ENCODE data around the gene CCDC183. TPM values are rescaled to one million over a fixed set of nuclear protein-coding genes. Genes with fewer than 3 reads are reported as not detected.
"Not testable (repeated sequence)": the region's sequence is repeated elsewhere in the genome, so short reads cannot be mapped to it uniquely, and the experiment has no call there.

The CCDC183 gene
- polyA plus RNA-seq, 1 donor: 1.9 TPM

DNA sequence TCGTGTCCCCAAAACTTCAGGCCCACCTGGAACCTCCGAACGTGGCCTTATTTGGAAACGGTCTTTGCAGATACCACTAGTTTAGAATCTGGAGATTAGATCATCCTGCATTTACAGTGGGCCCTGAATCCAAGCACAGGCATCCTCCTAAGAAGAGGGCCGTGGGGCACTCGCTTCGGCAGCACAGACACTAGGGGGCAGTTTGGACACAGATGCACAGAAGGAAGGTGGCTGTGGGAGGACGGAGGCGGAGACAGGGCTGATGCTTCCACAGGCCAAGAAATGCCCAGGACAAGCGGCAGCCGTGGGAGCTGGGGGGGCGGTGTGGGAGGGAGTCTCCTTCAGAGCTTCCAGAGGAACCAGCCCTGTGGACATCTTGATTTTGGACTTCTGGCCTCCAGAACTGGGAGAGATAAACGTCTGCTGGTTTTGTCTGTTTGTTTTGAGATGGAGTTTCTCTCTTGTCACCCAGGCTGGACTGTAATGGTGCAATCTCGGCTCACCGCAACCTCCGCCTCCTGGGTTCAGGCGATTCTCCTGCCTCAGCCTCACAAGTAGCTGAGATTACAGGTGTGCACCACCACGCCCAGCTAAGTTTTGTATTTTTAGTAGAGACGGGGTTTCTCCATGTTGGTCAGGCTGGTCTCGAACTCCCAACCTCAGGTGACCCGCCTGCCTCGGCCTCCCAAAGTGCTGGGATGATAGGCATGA is 35.1 kb upstream of the CCDC183 start:
- DNase-seq (ENCODE audit: low read depth): not testable (repeated sequence)

DNA sequence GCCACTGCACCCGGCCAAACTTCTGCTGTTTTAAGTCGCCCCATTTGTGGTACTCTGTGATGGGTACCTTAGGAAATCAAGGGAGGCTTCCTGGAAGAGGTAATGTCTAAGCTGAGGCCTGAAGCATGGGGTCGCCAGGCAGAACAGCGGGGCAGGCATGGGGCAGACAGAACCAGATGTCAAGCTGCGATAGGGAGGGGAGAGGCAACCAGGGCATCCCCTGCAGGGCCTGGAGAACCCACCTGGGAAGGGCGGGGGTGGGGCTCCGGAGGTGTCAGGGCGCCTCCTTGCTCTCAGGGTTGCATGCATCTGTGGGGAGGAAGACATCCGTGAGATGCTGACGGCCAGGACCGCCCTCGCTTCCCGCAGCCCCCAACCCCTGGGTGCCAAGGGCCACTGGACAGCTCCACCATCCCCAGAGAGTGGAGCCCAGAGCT is 34.6 kb upstream of the CCDC183 start:
- DNase-seq (ENCODE audit: low read depth): no peak

DNA sequence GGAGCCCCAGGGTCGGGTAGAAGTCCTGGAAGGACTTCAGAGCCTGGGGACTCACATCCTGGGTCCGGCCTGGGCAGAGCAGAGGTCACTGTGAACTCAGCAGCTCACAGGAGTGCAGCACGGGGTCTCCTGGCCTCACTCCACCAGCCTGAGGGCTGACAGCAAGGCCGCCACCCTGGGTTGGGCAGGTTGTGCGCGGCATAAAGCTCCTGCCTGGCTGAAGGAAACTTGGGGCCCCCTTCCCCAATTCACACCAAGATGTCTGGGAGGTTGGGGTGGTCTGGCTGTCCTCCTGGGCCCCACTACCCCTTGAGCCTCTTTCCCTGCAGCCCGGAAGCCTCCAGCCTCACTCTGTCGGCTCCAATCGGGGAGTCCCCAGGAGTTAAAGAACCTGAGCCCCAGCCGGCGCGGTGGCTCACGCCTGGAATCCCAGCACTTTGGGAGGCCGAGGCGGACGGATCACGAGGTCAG is 33.9 kb upstream of the CCDC183 start:
- DNase-seq (ENCODE audit: low read depth): no peak

DNA sequence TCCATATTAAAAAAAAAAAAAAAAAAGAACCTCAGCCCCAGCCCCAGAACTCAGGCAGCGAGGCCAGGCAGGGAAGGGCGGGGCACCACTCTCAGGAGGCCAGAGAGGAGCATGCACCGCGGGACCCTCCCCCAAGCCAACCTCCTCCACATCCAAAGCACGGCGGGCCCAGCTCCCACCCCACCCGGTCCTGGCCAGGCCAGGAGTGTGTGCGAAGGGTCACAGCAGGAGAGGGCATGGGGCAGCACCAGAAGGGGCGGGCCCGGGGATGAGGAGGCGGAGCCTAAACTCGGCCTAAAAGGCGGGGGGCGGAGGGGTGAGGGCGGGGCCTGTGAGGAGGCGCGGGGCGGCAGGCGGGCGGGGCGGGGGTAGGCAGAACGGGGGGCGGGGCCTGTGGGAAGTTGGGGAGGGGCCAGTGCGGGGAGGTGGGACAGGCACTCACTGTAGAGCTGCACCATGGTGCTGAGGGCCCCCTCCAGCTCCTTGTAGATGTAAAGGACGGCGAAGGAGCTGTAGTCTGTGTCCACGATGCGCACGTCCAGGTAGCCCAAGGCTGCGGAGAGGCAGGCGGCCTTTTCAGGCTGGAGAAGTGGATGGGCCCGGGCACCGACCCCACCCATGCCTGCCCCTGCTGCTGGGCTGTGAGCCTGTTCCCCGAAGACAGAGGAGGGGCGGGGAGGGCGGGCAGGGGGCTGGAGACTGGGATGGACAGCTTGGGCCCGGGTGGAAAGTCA is 33.1 kb upstream of the CCDC183 start:
- DNase-seq (ENCODE audit: low read depth): no peak

DNA sequence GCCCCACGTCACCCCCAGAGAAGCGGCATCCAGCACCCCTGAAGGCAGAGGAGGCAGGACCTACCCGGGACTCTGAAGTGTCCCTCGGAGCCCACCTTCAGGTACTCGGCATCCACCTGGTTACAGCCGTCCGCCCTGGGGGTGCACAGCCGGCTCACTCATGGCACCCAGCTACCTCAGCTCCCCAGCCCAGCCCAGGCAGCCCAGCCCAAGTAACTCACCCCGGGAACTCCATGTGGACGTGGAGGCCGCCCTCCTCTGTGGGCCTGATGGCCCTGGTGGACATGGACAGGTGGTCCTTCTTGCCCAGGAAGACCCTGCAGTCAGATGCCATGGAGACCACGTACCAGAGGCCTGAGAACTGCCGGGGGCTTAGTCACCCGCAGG is 32.5 kb upstream of the CCDC183 start:
- no peak for DNase-seq (ENCODE audit: low read depth)

DNA sequence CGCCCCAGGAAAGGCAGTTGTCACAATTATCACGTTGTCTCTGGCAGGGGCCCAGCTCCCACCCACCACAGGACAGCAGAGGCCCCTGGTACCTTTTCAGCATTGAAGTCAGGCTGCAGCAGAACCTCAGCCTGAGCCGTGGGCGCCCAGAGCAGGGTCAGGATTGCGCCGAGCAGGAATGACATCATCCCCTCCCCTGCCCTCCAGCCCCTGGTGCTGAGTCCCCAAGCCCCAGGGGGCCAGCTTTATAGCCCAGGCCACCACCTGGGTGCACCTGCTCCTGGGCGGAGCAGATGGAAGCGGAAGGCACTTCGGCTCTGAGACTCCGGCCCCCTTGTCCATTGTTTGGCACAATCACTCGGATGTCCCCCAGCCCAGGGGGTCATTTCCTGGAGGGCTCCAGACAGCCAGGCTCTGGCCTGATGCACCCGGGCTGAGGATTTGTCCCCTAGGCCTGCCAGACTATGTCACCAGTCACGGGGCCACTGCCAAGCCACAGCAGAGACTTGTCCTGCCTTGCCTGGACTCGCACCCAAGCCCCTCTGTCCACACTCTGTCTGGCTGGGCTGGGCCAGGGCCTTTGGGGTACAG is 31.7 kb upstream of the CCDC183 start, which contains the start of gene LCN15:
TSS of gene LCN15 (minus strand) at position 218 of the 591 bp plus-strand sequence. CDS start at position 188, 30 bp downstream.
- no peak for DNase-seq (ENCODE audit: low read depth)

DNA sequence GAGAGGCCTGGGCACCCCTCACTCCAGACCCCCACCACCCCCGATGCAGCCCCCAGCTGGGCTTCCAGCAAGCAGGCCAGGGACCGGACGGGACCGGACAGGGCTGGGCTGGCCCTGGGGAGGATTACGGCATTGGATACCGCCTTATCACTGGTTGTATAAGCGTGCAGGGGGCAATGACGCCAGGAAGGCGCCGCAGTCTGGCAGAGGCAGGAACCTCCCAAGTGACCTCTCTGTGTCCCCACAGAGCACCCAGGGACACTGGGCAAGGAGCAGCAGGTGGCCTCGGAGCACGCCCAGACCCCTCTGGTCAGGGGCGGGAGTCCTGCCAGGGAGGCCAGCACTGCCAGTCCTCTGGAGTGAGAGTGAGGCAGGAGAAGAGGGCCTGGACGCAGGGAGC is 31.1 kb upstream of the CCDC183 start:
- no peak for DNase-seq (ENCODE audit: low read depth)

DNA sequence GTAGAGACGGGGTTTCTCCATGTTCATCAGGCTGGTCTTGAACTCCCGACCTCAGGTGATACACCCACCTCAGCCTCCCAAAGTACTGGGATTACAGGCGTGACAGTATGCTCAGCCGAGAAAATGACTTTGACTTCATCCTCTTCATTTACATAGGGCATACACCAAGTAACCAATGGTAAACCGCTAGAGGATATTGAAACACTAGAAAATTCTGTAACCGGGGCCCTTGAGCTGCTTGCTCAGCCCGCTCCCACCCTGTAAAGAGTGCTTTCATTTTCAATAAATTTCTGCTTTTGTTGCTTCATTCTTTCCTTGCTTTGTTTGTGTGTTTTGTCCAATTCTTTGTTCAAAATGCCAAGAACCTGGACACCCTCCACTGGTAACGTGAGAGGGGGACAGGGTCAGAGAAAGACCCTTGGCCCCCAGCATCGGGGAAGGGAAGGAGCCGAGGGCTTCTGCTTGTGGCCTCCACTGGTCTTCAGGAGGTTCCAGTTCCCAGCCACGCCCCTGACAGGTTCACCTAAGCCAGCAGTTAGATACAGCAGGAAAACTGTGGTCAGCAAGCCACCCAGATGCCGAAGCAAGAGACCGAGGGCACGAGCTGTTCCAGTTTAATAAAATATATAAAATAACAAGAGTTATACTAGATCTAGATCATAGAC is 30.3 kb upstream of the CCDC183 start:
- DNase-seq (ENCODE audit: low read depth): not testable (repeated sequence)

DNA sequence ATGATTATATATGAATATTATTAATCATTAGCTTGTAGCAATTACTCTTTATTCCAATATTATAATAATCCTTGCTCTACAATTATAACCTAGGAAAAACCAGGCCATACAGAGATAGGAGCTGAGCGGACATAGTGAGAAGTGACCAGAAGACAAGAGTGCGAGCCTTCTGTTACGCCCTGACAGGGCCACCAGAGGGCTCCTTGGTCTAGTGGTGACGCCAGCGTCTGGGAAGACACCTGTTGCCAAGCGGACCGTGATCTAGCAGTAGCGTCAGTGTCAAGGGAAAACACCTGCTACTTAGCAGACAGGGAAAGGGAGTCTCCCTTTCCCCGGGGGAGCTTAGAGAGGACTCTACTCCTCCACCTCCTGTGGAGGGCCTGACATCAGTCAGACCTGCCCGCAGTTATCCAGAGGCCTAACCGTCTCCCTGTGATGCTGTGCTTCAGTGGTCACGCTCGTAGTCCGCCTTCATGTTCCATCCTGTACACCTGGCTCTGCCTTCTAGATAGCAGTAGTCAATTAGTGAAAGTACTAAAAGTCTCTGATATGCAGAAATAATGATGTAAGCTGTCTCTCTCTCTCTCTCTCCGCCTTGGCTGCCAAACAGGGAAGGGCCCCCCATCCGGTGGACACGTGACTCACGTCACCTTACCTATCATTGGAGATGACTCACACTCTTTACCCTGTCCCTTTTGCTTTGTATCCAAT is 29.6 kb upstream of the CCDC183 start:
- peak; percentile 24 for DNase-seq (ENCODE audit: low read depth)

DNA sequence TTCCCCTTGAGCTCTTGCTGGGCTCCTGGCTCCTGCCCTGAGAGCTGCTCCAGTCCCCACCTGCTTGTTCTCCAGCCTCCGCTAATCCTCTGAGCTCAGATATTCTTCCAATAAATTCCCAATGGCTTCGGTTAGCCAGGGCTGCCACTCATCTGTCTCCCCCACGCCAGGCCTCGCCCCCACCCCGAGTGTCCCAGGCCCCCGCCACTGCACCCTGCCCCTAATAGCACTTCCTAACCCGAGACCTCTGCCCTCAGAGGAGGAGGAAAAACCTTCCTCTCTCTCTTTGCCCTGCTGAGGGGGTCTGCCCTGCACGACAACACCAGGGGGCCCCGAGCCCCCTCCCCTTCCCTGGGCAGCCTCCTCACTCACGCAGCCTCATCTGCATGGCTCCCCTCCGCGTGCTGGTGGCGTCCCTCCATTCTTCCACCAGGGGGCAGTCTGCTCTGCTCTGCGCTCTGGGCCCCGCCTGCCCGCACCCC is 26.4 kb upstream of the CCDC183 start:
- DNase-seq (ENCODE audit: low read depth): no peak

DNA sequence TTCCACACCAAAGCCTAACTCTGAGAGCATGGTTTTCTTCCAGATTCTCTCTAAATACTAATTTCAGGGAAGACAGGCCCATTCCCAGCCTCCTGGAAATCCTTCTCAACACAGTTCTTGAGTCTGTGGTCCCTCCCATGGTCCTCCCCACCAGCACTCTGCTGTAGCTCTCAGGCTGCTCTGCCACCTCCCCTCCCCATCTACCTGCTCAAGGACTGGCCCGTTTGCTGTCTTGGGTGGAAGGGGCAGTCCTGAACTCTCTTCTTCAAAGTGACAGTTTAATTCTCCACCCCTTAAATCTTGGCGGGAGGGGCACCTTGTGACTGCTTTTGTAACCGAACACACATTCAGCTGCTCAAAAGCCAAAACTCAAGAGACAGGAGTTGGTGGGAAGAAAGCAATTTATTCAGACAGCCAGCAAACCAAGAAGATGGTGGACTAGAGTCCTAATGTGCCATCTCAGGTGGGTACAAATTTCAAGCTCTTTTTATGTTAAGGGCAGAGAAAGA is 24.2 kb upstream of the CCDC183 start:
- no peak for DNase-seq (ENCODE audit: low read depth)

DNA sequence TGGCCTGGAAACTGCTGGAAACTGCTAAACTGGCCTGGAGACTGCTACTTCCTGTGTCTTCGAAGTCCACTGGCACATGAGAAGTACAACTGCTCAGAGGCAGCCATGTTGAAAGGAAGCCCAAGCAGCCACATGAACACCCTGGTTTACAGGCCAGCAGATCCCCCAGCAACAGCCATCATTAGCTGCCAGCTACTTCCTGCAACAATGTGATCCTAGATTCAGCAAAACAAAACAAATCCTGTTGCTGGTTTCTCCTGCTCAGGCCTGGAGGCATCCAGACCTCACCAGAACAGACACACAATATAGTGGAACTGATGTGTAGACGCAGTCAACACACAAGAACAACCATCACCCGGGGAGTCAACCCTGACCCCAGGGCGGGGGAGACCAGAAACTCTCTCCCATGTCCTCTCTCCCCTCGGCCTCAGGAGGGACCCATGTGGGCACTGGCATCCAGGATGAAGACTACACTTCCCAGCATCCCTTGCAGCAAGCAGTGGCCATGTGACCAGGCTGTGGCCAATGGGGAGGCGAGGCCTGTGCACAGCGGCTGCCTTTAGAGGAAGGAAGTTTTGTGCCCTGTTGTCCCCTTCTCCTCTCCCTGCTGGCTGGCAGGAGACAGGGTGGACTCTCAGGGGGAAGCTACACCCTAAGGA is 22.6 kb upstream of the CCDC183 start:
- DNase-seq (ENCODE audit: low read depth): no peak

DNA sequence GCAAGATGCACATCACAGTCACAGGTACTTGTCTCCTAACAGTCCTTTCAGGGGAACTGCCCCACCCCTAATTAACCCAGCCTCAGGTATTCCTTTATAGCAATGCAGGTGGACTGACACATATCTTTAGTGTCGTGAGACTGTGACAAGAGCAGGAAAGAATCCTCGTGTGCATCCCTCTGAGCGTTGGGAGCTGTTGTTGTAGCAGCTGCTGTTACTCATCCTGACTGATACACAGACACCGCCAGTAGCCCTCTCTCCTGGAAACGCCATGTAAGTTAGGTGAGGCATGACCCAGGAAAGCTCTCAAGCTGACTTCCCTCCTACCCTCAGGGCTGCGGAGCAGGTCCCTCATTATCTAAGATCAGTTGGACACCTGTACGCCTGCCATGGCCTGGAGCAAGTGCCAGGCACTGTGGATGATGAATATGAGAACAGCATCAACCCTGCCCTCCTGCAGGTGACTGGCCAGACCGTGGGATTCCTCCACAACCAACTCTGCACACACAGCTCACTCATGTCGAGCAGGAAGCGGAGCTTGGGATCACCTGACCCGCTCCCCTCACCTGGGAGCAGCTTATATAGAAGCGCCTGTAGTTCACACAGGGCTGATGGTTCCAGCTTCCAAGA is 21.6 kb upstream of the CCDC183 start:
- DNase-seq (ENCODE audit: low read depth): no peak

DNA sequence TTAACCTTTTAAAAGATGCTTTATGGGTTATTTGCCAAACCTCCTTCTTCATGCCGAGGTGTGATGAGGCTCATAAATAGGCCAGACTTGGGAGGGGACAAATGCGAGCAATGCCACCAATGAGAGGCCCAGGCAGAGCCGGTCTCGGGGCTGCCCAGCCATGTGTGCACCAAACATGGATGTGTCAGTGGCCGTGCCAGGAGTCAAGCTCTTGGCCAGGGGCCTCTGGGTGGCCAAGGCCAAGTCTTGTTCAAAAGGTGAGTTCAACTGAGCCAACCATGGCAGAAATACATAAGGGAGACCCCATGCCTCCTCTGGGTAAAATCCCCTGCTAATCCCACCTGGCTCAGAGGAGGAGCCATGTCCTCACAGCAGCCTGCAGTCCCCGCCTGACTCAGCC is 20.9 kb upstream of the CCDC183 start:
- DNase-seq (ENCODE audit: low read depth): no peak

DNA sequence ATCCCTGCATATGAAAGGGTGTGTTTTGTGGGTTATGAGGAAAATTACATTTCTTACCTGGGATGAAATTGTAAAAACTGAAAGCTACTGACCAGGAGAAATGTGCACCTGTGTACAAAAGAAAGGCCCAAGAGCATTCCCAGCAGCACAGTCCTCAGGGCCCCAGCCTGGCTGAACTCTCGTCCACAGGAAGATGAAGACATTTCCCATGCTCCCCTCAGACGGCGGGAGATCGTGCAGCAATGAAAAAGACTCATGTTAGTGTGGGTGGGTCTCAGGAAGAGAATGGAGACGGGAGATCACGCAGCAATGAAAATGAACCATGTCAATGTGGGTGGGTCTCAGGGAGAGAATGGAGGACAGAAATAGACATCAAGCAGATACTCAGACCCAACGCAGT is 19.2 kb upstream of the CCDC183 start:
- DNase-seq (ENCODE audit: low read depth): no peak

DNA sequence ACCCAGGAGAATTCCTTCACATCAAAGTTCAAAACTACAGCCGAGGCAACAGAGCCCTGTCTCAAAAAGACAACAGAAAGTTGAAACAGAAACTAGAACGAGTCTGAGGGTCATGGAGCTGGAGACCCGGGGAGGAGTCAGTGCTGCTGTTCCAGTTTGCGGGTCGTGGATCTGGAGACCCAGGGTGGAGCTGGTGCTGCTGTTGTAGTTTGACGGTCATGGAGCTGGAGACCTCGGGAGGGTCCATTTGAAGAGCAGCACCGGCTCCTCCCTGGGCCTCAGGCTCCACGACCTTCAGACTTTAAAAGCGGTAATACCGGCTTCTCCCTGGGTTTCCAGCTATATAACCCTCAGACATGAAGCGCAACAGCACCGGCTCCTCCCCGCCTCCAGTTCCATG is 18.8 kb upstream of the CCDC183 start:
- no peak for DNase-seq (ENCODE audit: low read depth)

DNA sequence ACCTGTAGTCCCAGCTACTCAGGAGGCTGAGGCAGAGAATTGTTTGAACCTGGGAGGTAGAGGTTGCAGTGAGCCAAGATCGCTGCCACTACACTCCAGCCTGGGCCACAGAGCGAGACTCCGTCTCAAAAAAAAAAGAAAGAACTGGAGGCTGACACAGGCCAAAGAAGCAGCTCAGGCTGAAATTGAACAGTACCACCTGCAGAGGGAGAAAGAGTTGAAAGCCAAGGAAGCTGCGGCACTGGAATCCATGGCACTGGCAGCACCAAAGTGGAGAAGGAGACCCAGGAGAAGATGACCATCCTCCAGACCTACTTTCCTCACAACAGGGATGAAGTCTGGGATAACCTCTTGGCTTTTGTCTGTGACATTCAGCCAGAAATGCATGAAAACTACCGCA is 16.3 kb upstream of the CCDC183 start:
- no peak for DNase-seq (ENCODE audit: low read depth)

DNA sequence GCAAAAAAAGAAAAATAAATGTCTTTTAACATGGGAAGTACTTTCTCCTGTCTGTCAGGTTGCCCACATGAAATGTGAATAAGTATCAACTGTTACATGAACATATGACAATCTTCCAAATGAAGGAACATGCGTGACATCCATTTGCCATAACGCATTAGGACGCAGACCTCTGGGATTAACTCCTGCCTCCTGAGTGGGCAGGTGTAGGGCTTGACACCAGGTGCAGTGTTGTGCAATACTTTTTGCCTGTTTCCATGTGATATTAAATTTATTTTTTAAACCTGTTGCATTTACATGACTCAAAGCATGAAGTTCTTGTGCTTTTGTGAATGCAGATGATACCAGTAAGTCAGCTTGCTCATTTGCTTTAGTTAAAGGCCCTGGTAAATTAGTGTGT is 13.7 kb upstream of the CCDC183 start:
- DNase-seq (ENCODE audit: low read depth): no peak

DNA sequence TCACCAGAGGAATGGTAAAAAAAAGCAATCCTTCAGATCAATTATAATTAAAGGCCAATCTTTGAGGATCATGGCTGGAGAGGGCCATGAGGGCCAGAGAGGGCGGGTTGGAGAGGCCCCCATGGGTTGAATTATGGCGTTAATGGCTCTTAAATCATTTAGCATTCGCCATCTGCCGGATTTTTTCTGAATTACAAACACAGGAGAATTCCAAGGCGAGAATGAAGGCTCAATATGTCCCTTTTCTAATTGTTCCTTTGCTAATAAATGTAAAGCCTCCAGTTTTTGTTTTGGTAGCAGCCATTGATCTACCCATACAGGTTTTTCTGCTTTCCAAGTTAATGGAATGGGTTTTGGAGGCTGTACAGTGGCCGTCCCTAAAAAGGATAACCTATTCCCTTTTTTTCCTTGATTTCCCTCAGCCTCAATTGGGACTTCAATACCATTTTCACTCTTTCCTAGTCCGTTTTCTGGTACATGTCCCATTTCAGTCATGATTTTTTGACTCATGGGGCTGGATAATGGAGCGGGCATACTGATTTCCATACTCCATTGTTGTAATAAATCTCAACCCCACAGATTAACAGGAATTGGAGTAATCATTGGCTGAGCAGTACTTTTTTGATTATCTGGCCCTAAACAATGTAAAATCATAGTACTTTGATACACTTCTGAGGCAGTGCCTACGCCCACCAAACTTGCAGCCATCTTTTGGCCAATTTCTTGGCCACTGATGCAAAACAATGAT is 11.7 kb upstream of the CCDC183 start:
- DNase-seq (ENCODE audit: low read depth): no peak

DNA sequence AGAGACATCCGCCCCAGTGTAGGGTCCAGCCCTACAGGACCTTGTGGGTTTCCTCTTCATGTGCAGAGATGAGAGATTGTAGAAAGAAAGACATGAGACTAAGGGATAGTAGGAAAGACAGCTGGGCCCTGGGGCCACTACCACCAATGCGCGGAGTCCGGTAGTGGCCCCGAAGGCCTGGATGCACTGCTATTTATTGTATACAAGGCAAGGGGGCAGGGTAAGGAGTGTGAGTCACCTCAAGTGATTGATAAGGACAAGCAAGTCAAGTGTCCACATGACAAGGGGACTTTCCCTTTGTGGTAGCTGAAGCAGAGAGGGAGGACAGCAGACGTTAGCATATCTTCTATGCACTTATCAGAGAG is 11.2 kb upstream of the CCDC183 start:
- DNase-seq (ENCODE audit: low read depth): no peak
